Sigmoid colon (tissue), 7 donors: ENCODE measurements around the gene WDR83. TPM values are rescaled to one million over a fixed set of nuclear protein-coding genes. Genes with fewer than 3 reads are reported as not detected.
A peak's percentile ranks its signal among the peaks of the same experiment; 100 is the strongest.
"Not testable (repeated sequence)": the region's sequence is repeated elsewhere in the genome, so short reads cannot be mapped to it uniquely, and the experiment has no call there.

Experiments
- DNase-seq: peaks from one replicate; pipeline ENCODE4 v3.0.0-alpha.2; 2019
- H3K27ac ChIP-seq, 4 donors: fragments of 200-600 bp; sonication (generic); one replicate each; pipeline ENCODE4 v1.5.1; 2016 to 2019; ENCODE audit warnings: mild to moderate bottlenecking in 1 of 4
- H3K27me3 ChIP-seq, 3 donors: fragments of 200-600 bp; sonication (generic); one replicate each; pipeline ENCODE4 v1.5.1; 2019; ENCODE audit warnings: mild to moderate bottlenecking in 1 of 3
- H3K36me3 ChIP-seq, 4 donors: fragments of 200-600 bp; sonication (generic); one replicate each; pipeline ENCODE4 v1.5.1; 2016 to 2019
- H3K4me1 ChIP-seq, 4 donors: fragments of 200-600 bp; sonication (generic); one replicate each; pipeline ENCODE4 v1.5.1; 2017 to 2019
- H3K4me3 ChIP-seq, 4 donors: fragments of 200-600 bp; sonication (generic); one replicate each; pipeline ENCODE4 v1.5.1; 2017 to 2019; ENCODE audit warnings: mild to moderate bottlenecking in 2 of 4, moderate library complexity in 1 of 4
- H3K9me3 ChIP-seq, 4 donors: fragments of 200-600 bp in 3 of 4; sonication (generic) in 3 of 4; one replicate each; pipeline versions ENCODE4 v1.5.1 to v1.6.1; 2013 to 2019
- EP300 ChIP-seq, 4 donors: sonication (generic); formaldehyde crosslinking; IDR thresholded peaks; one replicate each; pipeline ENCODE4 v1.6.1; 2017; ENCODE audit warnings: antibody characterized with exemption in 4 of 4
- POLR2A ChIP-seq, 2 donors: fragments of 450-650 bp; IDR thresholded peaks; one replicate each; pipeline ENCODE4 v1.6.1; 2016; ENCODE audit warnings: antibody characterized with exemption in 2 of 2, mild to moderate bottlenecking in 2 of 2, moderate library complexity in 2 of 2
- POLR2AphosphoS5 ChIP-seq, 4 donors: sonication (generic); formaldehyde crosslinking; IDR thresholded peaks; one replicate each; pipeline ENCODE4 v1.6.1; 2017; ENCODE audit warnings: antibody characterized with exemption in 4 of 4
- WGBS, 2 donors: extraction: QIAGEN DNeasy Blood & Tissue Kit; methylation state at CpG; one replicate each; pipeline ENCODE4 v1.1.7; 2013; 5-methylcytosine and 5-hydroxymethylcytosine counted together
- intact Hi-C: fragments of 100-400 bp; cut with DNase I; formaldehyde crosslinking; loops from one replicate; pipeline ENCODE4 v1.15.1; 2023
- polyA plus RNA-seq, 3 donors: library from polyadenylated mRNA; stranded (reverse); fragments of 200-250 nt; gene quantifications; one replicate each; pipeline ENCODE4 v1.2.3, GENCODE V29; 2013
- total RNA-seq, 4 donors: library from RNA; depleted of rRNA; stranded (reverse); fragments of >200 nt; gene quantifications; one replicate each; pipeline ENCODE4 v1.1.0, GENCODE V29; 2016
- TF ChIP-seq, protein P1 (sequence below), 4 experiments: fragments of 450-650 bp in 3 of 4; fragments of 200-600 bp in 1 of 4; IDR thresholded peaks; one replicate each; pipeline ENCODE4 v1.5.1; 2016 to 2019; ENCODE audit warnings: antibody characterized with exemption in 4 of 4, mild to moderate bottlenecking in 3 of 4, moderate library complexity in 2 of 4
- donor health status: healthy with polysubstance abuse.
- donor health status: Bipolar disorder and iron deficiency.
- donor health status: healthy.

The WDR83 gene
- total and polyA plus RNA-seq, 7 donors: 7.8 to 13.4 (median 11.0) TPM

DNA sequence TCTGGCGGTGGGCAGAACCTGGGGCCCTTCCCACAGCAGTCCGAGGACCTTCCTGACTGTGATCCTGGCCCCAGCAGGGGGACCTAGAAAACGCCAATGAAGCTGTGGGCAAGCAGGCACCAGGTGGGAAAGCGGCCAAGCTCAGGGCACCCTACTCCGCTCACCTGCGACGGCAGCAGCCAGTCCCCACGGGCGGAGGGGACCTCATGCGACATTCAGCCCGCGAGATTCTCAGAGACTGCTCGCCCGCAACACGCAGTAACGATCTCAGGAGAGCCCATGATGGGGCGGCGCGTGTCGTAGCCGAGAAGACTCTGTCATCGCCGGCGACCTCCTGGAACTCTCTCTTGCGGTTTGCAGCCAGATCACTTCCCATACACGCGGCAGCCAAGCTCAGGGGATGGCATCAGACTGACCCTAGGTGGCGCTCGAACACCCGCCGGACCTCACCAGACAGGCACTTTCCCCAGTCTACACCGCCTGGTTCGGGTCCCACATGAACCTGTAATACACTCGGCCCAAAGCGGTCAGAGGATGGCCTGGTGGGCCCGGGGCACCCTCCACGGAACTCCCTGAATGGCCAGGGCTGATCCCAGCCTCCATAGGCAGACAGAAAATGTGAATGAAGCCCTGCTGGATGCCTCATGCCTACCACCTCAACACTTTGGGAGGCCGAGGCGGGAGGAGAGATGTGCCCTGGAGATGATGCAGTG, 26.6 kb upstream of the WDR83 start:
- Histone ChIP-seq H3K36me3 (no peaks in the 10 kb centered on the region), H3K27ac (no peak overlapping the region), H3K9me3 (no peaks in the 10 kb centered on the region), H3K27me3 (no peaks in the 10 kb centered on the region), H3K4me3 (peak overlapping the region in 3 of 4 donors; percentile 18 to 37 (median 30)), H3K4me1 (peaks cover 0 to 12% (median 11%) of the 10 kb centered on the region in 4 donors)
- peak; percentile 88 for DNase-seq
- TF ChIP-seq POLR2A (IDR thresholded peaks at IDR 0.05) (no peak), POLR2AphosphoS5 (IDR thresholded peaks at IDR 0.05) (peak in 1 of 4 donors; percentile 10), EP300 (IDR thresholded peaks at IDR 0.05) (no peak)
- TF ChIP-seq, protein P1, sequence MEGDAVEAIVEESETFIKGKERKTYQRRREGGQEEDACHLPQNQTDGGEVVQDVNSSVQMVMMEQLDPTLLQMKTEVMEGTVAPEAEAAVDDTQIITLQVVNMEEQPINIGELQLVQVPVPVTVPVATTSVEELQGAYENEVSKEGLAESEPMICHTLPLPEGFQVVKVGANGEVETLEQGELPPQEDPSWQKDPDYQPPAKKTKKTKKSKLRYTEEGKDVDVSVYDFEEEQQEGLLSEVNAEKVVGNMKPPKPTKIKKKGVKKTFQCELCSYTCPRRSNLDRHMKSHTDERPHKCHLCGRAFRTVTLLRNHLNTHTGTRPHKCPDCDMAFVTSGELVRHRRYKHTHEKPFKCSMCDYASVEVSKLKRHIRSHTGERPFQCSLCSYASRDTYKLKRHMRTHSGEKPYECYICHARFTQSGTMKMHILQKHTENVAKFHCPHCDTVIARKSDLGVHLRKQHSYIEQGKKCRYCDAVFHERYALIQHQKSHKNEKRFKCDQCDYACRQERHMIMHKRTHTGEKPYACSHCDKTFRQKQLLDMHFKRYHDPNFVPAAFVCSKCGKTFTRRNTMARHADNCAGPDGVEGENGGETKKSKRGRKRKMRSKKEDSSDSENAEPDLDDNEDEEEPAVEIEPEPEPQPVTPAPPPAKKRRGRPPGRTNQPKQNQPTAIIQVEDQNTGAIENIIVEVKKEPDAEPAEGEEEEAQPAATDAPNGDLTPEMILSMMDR (IDR thresholded peaks at IDR 0.05): peak; percentile 57 to 80 (median 64)
- intact Hi-C loops: no loop called here
- WGBS, 2 donors: 10% methylated on average over 39 of the region's 39 CpGs

DNA sequence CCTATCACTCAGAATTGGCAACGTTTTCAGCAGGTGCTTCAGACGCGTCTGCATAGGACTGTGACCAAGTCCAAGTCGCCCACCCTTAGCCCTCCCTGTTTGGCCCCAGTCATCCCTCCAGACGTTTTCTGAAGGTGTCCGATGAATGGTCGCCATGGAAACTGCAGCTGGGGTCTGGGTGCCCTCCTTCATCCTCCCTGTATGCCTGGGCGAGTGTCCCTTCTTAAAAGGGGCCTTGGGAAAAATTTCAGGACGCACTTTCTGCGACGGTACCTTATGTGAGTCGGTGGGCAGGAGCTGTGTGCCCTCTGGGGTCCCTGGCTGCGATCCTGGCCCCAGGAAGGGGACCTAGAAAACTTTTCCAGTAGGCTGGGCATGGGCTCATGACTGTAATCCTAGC, 25.2 kb upstream of the WDR83 start:
- Histone ChIP-seq H3K36me3 (no peaks in the 10 kb centered on the region), H3K9me3 (no peaks in the 10 kb centered on the region), H3K4me1 (peaks cover 0 to 12% (median 11%) of the 10 kb centered on the region in 4 donors), H3K27me3 (no peaks in the 10 kb centered on the region), H3K27ac (no peak overlapping the region), H3K4me3 (no peak overlapping the region)
- 73 to 84% methylated on average over 13 of the region's 13 CpGs for whole genome bisulfite sequencing, 2 donors
- TF ChIP-seq POLR2AphosphoS5 (IDR thresholded peaks at IDR 0.05) (no peak), EP300 (IDR thresholded peaks at IDR 0.05) (no peak), POLR2A (IDR thresholded peaks at IDR 0.05) (no peak)
- TF ChIP-seq, protein P1 (IDR thresholded peaks at IDR 0.05): no peak
- intact Hi-C loops: no loop called here
- no peak for DNase-seq

DNA sequence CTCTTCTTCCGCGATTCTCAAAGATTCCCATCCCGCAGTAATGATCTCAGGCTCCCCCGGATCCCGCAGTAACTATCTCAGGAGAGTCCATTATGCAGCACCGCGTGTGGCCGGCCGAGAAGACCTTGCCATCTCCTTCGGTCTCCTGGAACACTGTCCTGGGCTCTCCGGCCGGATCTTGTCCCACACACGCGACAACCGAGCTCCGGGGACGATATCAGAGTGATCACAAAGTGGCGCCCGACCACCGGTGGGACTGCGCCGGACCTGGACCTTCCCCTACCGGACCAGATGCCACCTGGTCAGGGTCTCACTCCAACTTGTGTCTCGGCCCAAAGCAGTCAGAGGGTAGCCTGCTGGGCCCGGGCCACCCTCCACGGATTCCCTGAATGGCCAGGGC, 24.1 kb upstream of the WDR83 start:
- H3K9me3 ChIP-seq: no peaks in the 10 kb centered on the region
- H3K4me3 ChIP-seq: no peak overlapping the region
- peaks cover 0 to 15% (median 15%) of the 10 kb centered on the region in 4 donors for H3K4me1 ChIP-seq
- TF ChIP-seq, protein P1 (IDR thresholded peaks at IDR 0.05): no peak
- TF ChIP-seq EP300 (IDR thresholded peaks at IDR 0.05) (no peak), POLR2AphosphoS5 (IDR thresholded peaks at IDR 0.05) (no peak)
- no peak for DNase-seq
- H3K36me3 ChIP-seq: no peaks in the 10 kb centered on the region
- H3K27ac ChIP-seq: no peak overlapping the region
- no peaks in the 10 kb centered on the region for H3K27me3 ChIP-seq
- WGBS, 2 donors: 95 to 96% methylated on average over 26 of the region's 26 CpGs
- intact Hi-C loops: no loop called here

DNA sequence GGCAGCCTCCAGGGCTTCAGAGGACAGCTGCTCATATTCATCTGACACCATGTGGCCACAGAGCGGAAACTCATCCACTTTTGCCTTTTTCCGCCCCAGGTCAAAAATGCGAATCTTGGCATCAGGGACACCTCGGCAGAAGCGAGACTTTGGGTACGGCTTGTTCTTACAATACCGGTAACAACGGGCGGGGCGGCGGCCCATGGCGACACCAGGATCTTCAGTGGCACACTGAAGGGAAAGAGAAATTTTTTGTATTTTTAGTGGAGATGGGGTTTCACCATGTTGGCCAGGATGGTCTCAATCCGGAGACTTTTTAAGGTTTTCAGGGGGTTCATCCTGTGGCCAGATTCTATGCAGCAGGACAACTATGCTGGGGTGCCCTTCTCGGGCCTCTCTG, 22.9 kb upstream of the WDR83 start:
- H3K4me1 ChIP-seq: peaks cover 0 to 28% (median 26%) of the 10 kb centered on the region in 4 donors
- H3K9me3 ChIP-seq, intact Hi-C loops, H3K27ac ChIP-seq, H3K27me3 ChIP-seq, DNase-seq, H3K4me3 ChIP-seq, H3K36me3 ChIP-seq: not testable (repeated sequence)
- WGBS, 2 donors: 96 to 97% methylated on average over 14 of the region's 14 CpGs

DNA sequence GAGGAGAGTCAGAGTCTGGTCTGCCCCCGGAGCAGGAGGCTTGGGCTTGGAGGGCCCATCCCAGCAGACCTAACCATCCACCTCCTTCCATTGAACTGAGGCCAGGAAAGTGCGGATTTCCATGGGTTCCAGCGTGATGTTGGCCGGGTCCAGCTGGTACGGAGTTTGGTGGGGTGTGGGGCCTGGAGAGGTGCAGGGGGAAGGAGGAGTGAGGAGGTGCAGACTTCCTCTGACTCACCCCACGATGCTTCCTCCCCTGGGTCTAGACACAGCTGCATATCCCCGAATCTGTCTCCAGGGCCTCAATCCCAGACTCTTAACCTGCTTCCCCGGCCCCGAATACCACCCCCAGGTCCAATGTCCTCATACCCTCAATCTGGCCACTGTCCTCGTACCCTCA, 20.1 kb upstream of the WDR83 start:
- intact Hi-C loops: no loop called here
- WGBS, 2 donors: 87 to 94% methylated on average over 10 of the region's 10 CpGs

More for the DNA sequence above, 20.1 kb upstream of the WDR83 start:
- Histone ChIP-seq H3K27ac (no peak overlapping the region), H3K36me3 (no peaks in the 10 kb centered on the region), H3K4me1 (peaks cover 0 to 17% (median 15%) of the 10 kb centered on the region in 4 donors), H3K9me3 (no peaks in the 10 kb centered on the region), H3K4me3 (no peak overlapping the region), H3K27me3 (no peaks in the 10 kb centered on the region)
- no peak for DNase-seq
- TF ChIP-seq, protein P1 (IDR thresholded peaks at IDR 0.05): no peak
- TF ChIP-seq EP300 (IDR thresholded peaks at IDR 0.05) (no peak), POLR2A (IDR thresholded peaks at IDR 0.05) (no peak), POLR2AphosphoS5 (IDR thresholded peaks at IDR 0.05) (no peak)
